ENCODE data around the gene SIAH1.

DNA sequence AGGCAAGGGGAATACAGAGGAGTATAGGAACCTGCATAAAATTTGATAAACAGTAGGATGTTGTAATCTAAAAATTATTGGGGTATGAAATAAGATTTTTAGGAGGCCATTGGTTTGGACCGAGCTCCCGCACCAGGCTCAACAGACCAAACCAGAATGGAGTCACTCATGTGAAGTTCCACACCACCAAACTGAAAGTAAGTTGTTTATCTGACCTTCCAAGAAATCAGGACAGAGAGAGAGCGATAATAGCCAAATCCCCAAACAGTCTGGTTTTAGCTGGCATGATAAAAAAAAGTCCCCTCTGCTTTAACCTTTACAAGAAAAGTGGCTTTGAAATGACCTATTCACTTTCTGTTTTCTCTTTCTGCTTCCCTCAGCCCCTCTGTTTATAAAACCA is 45.7 kb upstream of the SIAH1 start:
- TF ChIP-seq, protein P1, sequence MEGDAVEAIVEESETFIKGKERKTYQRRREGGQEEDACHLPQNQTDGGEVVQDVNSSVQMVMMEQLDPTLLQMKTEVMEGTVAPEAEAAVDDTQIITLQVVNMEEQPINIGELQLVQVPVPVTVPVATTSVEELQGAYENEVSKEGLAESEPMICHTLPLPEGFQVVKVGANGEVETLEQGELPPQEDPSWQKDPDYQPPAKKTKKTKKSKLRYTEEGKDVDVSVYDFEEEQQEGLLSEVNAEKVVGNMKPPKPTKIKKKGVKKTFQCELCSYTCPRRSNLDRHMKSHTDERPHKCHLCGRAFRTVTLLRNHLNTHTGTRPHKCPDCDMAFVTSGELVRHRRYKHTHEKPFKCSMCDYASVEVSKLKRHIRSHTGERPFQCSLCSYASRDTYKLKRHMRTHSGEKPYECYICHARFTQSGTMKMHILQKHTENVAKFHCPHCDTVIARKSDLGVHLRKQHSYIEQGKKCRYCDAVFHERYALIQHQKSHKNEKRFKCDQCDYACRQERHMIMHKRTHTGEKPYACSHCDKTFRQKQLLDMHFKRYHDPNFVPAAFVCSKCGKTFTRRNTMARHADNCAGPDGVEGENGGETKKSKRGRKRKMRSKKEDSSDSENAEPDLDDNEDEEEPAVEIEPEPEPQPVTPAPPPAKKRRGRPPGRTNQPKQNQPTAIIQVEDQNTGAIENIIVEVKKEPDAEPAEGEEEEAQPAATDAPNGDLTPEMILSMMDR (IDR thresholded peaks at IDR 0.05): no peak
- TF ChIP-seq POLR2A (IDR thresholded peaks at IDR 0.05; ENCODE audit: low read depth) (no peak), POLR2AphosphoS5 (IDR thresholded peaks at IDR 0.05) (no peak)
